IgD-negative memory B cell (primary cell): Measurements from ENCODE around the gene TH. TPM values are rescaled to one million over a fixed set of nuclear protein-coding genes. Genes with fewer than 3 reads are reported as not detected.

Experiments
- H3K27ac Mint-ChIP-seq, 3 donors: one replicate each; pipeline ENCODE4 v1.8.0; 2020 to 2022; ENCODE audit warnings: mild to moderate bottlenecking in 3 of 3, mixed read lengths in 3 of 3, moderate library complexity in 1 of 3
- H3K27me3 Mint-ChIP-seq: one replicate; pipeline ENCODE4 v1.8.0; 2021; ENCODE audit warnings: mixed read lengths
- H3K36me3 Mint-ChIP-seq: one replicate; pipeline ENCODE4 v1.8.0; 2020; ENCODE audit warnings: mild to moderate bottlenecking, mixed read lengths
- H3K4me1 Mint-ChIP-seq, 3 donors: one replicate each; pipeline ENCODE4 v1.8.0; 2020 to 2022; ENCODE audit warnings: mixed read lengths in 3 of 3, mild to moderate bottlenecking in 1 of 3
- H3K4me3 Mint-ChIP-seq, 4 donors: one replicate each; pipeline ENCODE4 v1.8.0; 2020 to 2022; ENCODE audit warnings: mild to moderate bottlenecking in 4 of 4, mixed read lengths in 4 of 4, moderate library complexity in 3 of 4
- H3K9me3 Mint-ChIP-seq, 3 donors: one replicate each; pipeline ENCODE4 v1.8.0; 2020 to 2021; ENCODE audit warnings: mixed read lengths in 3 of 3, mild to moderate bottlenecking in 1 of 3
- polyA plus RNA-seq: library from polyadenylated mRNA; unstranded; fragments of 300-500 nt; fragmentation: Illumina TruSeq; gene quantifications from one replicate; pipeline ENCODE4 v1.2.3, GENCODE V29; 2021

Gene TH
- not detected for polyA plus RNA-seq

GRCh38 chr11:2171591-2172003 lies at the start of gene TH:
Gene TH (minus strand): TSS chr11:2171815. CDS start chr11:2171786, 29 bp downstream.
- Mint-ChIP-seq H3K4me3 (no peak within 1 kb of the TSS), H3K27ac (no peak within 1 kb of the TSS), H3K4me1 (no peaks in the 10 kb centered on the region)

GRCh38 chr11:2221024-2221423 lies 49.4 kb upstream of the TH start:
- Mint-ChIP-seq H3K4me3 (no peak overlapping the region), H3K9me3 (peaks cover 3 to 16% (median 14%) of the 10 kb centered on the region in 3 donors), H3K27me3 (peaks cover 19% of the 10 kb centered on the region), H3K27ac (no peak overlapping the region), H3K4me1 (peaks cover 6 to 7% (median 6%) of the 10 kb centered on the region in 3 donors), H3K36me3 (peaks cover 2% of the 10 kb centered on the region)

More at GRCh38 chr11:2171591-2172003, at the start of gene TH:
- Mint-ChIP-seq H3K36me3 (no peaks in the 10 kb centered on the region), H3K9me3 (no peaks in the 10 kb centered on the region), H3K27me3 (peaks cover 2% of the 10 kb centered on the region)

DNA sequence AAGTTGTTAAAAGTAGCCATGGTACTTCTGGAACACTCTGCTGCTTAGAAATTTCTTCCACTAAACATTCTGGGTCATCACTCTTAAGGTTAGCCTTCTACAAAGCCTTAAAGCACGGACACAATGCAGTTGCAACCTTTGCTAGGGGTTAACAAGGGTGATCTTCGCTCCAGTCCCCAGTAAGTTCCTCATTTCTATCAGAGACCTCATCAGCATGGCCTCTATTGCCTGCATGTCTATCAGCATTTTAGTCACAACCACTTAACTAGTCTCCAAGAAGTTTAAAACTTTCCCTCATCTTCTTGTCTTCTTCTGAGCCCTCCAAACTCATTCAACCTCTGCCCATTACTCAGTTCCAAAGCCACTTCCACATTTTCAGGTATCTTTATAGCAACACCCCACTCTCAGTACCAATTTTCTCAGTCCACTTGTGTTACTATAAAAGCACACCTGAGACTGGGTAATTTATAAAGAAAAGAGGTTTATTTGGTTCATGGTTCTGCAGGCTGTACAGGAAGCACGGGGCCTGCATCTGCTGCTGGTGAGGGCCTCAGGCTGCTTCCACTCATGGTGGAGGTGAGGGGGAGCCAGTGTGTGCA lies 48.7 kb upstream of the TH start:
- Mint-ChIP-seq H3K27me3 (peaks cover 19% of the 10 kb centered on the region), H3K36me3 (peaks cover 2% of the 10 kb centered on the region), H3K4me1 (peaks cover 6 to 7% (median 6%) of the 10 kb centered on the region in 3 donors), H3K4me3 (no peak overlapping the region), H3K9me3 (peaks cover 3 to 16% (median 14%) of the 10 kb centered on the region in 3 donors), H3K27ac (no peak overlapping the region)

DNA sequence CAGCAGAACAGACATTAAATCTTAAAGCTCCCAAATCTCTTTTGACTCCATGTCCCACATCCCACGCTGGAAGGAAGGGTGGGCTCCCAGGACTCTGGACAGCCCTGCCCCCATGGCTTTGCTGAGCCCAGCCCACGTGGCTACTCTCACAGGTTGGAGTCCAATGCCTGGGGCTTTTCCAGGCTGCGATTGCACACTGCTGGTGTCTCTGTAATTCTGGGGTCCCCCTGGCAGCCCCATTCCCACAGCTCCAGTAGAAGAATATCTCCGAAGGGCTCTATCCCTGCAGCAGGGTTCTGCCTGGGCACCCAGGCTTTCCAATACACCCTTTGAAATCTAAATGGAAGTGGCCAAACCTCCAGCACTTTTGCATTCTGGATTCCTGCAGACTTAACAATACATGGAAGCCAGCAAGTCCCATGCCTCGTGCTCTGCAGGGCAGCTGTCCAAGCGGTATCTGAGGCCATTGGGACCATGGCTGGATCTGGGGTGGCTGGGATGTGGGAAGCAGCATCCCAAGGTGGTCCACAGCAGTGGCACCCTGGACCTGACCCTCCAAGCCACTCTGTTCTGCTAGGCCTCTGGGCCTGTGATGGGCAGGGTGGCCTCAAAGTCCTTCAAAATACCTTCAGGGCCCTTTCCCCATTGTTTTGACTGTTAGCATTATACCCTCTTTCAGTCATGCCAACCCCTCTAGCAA lies 47.9 kb upstream of the TH start:
- Mint-ChIP-seq H3K4me1 (peaks cover 6 to 7% (median 6%) of the 10 kb centered on the region in 3 donors), H3K4me3 (no peak overlapping the region), H3K9me3 (peaks cover 3 to 15% (median 11%) of the 10 kb centered on the region in 3 donors), H3K36me3 (peaks cover 2% of the 10 kb centered on the region), H3K27ac (no peak overlapping the region), H3K27me3 (peaks cover 19% of the 10 kb centered on the region)

DNA sequence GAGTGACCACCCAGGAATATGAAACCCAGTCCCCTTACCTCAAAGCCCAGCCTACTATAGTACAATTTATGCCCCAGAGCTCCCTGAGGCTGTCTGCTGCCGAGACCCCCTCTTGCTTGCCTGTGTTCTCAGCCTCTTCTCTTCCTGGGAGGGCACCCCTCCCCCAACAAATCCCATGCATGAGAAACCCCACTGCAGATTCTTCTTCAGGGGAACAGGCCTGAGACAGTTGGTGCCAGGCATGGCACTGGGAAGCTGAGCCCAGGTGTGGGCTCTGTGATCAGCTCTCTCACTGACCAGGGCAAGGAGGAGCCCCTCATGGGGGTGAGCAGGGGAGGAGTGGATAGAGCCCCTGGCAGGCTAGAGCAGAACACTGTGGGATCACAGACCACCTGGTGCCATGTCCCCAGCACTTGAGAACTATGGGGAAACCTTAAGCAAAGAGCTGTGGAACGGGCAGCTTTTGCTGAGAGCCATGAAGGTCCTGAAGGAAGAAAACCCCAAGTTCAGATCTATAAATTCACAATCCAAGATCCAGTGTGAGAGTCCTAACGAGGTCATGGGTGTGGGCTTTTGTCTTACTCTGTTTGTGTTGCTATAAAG lies 46.5 kb upstream of the TH start:
- Mint-ChIP-seq H3K27me3 (peaks cover 16% of the 10 kb centered on the region), H3K4me3 (peak overlapping the region in 1 of 4 donors; percentile 90), H3K4me1 (peaks cover 6 to 9% (median 8%) of the 10 kb centered on the region in 3 donors), H3K36me3 (peaks cover 2% of the 10 kb centered on the region), H3K9me3 (peaks cover 3 to 6% (median 4%) of the 10 kb centered on the region in 3 donors), H3K27ac (no peak overlapping the region)

DNA sequence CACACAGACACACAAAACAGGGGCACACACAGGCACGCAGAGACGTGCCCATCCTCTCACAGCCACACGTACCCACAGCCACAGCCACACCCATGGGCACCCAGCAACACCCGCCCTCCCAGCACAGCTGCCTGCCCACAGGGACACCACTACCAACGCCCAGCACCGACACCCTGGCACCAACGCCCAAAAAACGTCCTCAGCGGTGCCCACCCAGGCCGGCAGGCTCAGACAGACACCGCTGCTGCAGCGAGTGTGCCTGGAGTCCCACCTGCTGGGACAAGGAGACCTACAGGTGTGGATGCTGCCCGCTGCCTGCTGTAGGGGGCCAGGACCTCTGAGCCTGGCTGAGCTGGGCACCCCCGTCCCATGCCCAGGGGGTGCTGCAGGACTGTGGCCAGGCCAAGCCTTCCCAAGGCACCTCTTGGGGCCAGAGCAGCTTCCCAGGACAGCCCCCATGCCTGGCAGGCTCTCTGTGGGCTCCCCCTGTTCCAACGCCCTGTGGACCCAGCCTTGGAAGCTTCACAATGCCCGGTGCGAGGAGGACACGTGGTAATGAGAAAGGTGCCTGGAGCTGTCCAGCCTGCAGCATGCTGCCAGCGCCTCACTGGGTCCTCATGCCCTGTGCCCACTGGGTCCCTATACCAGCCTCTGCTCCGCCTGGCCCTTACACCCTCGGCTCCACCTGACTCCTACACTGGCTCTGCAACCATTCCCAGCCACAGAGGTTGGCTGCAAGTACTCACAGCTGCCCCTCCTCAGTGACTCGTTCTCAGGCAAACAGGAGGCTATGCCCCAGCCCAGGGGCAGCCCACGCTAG lies 45.8 kb upstream of the TH start:
- no peak overlapping the region for H3K4me3 Mint-ChIP-seq

GRCh38 chr11:2216400-2217064 lies 44.9 kb upstream of the TH start:
- H3K27ac Mint-ChIP-seq: no peak overlapping the region
- H3K4me3 Mint-ChIP-seq: no peak overlapping the region
- H3K4me1 Mint-ChIP-seq: peaks cover 6 to 10% (median 9%) of the 10 kb centered on the region in 3 donors
- H3K9me3 Mint-ChIP-seq: peaks cover 3 to 6% (median 4%) of the 10 kb centered on the region in 3 donors
- H3K36me3 Mint-ChIP-seq: peaks cover 2% of the 10 kb centered on the region
- H3K27me3 Mint-ChIP-seq: peaks cover 6% of the 10 kb centered on the region

More for the DNA sequence above, 45.8 kb upstream of the TH start:
- Mint-ChIP-seq H3K36me3 (peaks cover 2% of the 10 kb centered on the region), H3K27ac (no peak overlapping the region), H3K4me1 (peaks cover 6 to 9% (median 8%) of the 10 kb centered on the region in 3 donors), H3K9me3 (peaks cover 3 to 6% (median 4%) of the 10 kb centered on the region in 3 donors), H3K27me3 (peaks cover 14% of the 10 kb centered on the region)

GRCh38 chr11:2215561-2216399 lies 44.2 kb upstream of the TH start:
- peaks cover 3 to 6% (median 4%) of the 10 kb centered on the region in 3 donors for H3K9me3 Mint-ChIP-seq
- H3K27me3 Mint-ChIP-seq: peaks cover under 1% of the 10 kb centered on the region
- no peak overlapping the region for H3K4me3 Mint-ChIP-seq
- H3K4me1 Mint-ChIP-seq: peaks cover 6 to 10% (median 9%) of the 10 kb centered on the region in 3 donors
- no peak overlapping the region for H3K27ac Mint-ChIP-seq
- peaks cover 2% of the 10 kb centered on the region for H3K36me3 Mint-ChIP-seq

GRCh38 chr11:2215230-2215560 lies 43.6 kb upstream of the TH start:
- H3K27me3 Mint-ChIP-seq: peaks cover 2% of the 10 kb centered on the region
- H3K36me3 Mint-ChIP-seq: no peaks in the 10 kb centered on the region
- no peak overlapping the region for H3K27ac Mint-ChIP-seq
- H3K9me3 Mint-ChIP-seq: peaks cover under 1 to 3% (median 2%) of the 10 kb centered on the region in 3 donors
- peak overlapping the region in 1 of 4 donors; percentile 74 for H3K4me3 Mint-ChIP-seq
- H3K4me1 Mint-ChIP-seq: peaks cover 3 to 10% (median 7%) of the 10 kb centered on the region in 3 donors

DNA sequence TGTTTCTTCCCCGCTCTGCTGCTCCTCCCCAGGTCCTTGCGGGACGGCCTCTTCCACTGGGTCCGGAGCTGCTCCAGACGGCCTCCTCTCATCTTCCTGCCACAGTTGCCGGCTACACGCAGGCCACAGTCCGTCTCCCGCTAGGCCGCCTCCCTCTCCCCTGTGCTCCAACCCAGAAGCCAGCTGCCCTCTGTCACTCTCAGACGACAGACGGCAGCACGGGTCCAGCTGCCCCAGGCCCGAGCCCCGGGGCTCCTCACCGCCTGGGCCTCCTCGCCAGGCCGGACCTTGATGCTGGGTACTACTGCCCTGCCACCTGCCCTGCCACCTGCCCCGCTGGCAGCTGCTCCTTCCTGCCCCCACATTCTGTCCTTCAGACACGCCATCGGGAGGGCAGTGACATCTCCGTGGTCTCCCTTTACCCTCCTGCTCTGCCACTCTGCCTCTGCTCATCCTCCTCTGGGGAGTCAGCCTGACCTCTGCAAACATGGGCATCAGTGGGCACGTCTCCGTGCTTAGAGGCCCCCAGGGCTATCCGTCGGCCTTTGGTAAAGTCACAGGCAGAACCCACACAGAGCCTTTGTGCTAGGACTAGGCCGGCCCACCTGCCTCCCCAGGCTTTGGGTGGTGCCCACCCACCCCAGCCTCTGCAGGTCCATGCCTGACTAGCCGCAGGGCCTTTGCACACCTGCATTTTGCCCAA lies 43.1 kb upstream of the TH start:
- H3K4me3 Mint-ChIP-seq: no peak overlapping the region
- H3K27me3 Mint-ChIP-seq: peaks cover 3% of the 10 kb centered on the region
- H3K36me3 Mint-ChIP-seq: no peaks in the 10 kb centered on the region
- no peak overlapping the region for H3K27ac Mint-ChIP-seq
- H3K4me1 Mint-ChIP-seq: peaks cover 0 to 10% (median 3%) of the 10 kb centered on the region in 3 donors
- H3K9me3 Mint-ChIP-seq: peaks cover 0 to 2% (median 0%) of the 10 kb centered on the region in 3 donors

DNA sequence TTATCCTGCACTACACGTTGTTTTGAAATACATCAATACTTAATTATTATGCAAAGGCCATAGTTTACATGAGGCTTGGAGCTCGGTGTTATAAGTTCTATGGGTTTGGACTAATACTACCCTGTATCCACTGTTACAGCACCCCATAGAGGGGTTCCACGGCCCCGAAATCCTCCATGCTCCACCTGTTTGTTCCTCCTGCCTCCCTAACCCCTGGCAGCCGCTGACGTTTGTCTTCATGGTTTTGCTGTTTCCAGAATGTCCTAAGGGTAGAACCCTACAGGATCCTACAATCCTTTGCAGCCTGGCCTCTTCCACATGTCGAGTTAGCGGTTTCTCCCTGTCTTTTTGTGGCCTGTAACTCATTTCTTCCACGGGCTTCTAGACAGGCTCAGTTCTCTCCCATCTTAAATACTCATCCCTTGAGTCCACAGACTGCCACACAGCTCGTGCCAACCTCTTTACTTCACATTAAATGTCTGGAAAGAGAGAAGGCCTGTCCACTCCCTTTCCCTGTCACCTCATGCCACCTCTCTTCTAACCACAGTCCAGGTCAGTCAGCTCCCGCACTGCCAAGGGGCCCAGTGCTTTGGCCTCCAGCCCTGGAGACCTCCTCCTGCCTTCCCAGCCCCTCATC lies 42.4 kb upstream of the TH start:
- H3K27ac Mint-ChIP-seq: peak overlapping the region in 1 of 3 donors; percentile 36

GRCh38 chr11:2213384-2213842 lies 41.8 kb upstream of the TH start:
- Mint-ChIP-seq H3K4me3 (peak overlapping the region in 1 of 4 donors; percentile 39), H3K4me1 (peaks cover 0 to 3% (median 3%) of the 10 kb centered on the region in 3 donors), H3K27me3 (peaks cover 3% of the 10 kb centered on the region), H3K27ac (peak overlapping the region in 1 of 3 donors; percentile 36), H3K36me3 (no peaks in the 10 kb centered on the region), H3K9me3 (peaks cover 0 to 2% (median 0%) of the 10 kb centered on the region in 3 donors)

More for the DNA sequence above, 42.4 kb upstream of the TH start:
- H3K36me3 Mint-ChIP-seq: no peaks in the 10 kb centered on the region
- H3K4me3 Mint-ChIP-seq: no peak overlapping the region
- peaks cover 3% of the 10 kb centered on the region for H3K27me3 Mint-ChIP-seq
- peaks cover 0 to 9% (median 3%) of the 10 kb centered on the region in 3 donors for H3K4me1 Mint-ChIP-seq
- peaks cover 0 to 2% (median 0%) of the 10 kb centered on the region in 3 donors for H3K9me3 Mint-ChIP-seq
